ENCODE measurements around the gene ANKS1A.

GRCh38 chr6:34964564-34964963 is 75.5 kb downstream of the ANKS1A start:
- TF ChIP-seq, protein P1, sequence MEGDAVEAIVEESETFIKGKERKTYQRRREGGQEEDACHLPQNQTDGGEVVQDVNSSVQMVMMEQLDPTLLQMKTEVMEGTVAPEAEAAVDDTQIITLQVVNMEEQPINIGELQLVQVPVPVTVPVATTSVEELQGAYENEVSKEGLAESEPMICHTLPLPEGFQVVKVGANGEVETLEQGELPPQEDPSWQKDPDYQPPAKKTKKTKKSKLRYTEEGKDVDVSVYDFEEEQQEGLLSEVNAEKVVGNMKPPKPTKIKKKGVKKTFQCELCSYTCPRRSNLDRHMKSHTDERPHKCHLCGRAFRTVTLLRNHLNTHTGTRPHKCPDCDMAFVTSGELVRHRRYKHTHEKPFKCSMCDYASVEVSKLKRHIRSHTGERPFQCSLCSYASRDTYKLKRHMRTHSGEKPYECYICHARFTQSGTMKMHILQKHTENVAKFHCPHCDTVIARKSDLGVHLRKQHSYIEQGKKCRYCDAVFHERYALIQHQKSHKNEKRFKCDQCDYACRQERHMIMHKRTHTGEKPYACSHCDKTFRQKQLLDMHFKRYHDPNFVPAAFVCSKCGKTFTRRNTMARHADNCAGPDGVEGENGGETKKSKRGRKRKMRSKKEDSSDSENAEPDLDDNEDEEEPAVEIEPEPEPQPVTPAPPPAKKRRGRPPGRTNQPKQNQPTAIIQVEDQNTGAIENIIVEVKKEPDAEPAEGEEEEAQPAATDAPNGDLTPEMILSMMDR (IDR thresholded peaks at IDR 0.05; ENCODE audit: low read depth, low read length, poor library complexity, severe bottlenecking): no peak
- TF ChIP-seq EZH2phosphoT487 (IDR thresholded peaks at IDR 0.05; ENCODE audit: borderline replicate concordance, low read length): no peak
